ENCODE measurements around the gene NME2. TPM values are rescaled to one million over a fixed set of nuclear protein-coding genes. Genes with fewer than 3 reads are reported as not detected.

NME2 gene
- 673 and 883 TPM in 2 replicates for total RNA-seq

GRCh38 chr17:51166198-51166986 lies at the start of gene NME2:
TSS of gene NME2 (plus strand) at chr17:51166411. CDS start at chr17:51166831, 420 bp downstream.

DNA sequence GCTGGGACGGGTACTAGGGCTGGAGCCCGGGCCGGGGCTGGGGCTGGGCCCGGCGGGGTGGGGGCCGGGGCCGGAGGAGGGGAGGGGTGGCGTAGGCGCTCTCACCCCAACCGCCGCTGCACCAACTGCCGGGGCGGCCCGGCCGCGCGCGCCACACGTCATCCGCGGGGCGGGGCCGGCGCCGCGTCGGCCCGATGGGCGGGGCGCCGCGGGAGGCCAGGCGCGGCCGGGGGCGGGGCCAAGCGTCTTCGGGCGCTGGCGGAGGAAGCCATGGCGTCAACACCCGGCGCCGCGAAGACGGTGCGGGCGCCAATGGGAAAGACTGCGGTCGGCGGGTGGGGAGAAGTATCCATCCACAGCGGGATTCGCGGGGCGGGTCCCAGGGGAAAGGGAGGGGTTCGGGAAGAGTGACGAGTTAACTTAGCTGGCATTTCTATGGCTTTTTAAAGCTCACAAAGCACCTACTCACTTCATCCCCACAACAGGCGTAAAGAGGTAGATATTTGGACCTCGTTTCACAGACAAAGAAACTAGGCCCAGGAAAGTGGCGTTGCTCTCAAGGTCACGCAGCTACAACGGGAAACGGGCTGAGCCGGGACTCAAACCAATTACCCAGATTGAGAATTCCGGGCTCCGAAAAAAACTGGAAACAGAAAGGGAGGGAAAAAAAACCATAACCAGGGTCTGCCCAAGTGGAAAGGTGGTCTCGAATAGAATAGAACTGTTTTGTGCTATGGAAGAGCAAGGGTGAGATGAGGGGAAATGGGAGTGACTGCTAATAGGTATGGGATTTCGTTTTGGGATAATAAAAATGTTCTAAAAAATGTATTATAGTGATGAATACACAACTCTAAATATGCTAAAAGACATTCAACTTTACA lies 45.2 kb upstream of the NME2 start, which contains the start of gene SPAG9:
SPAG9 (minus strand) TSS at position 130 of the 881 bp plus-strand sequence. CDS start 212 bp downstream, outside the sequence.

GRCh38 chr17:51153210-51154072 lies 12.8 kb upstream of the NME2 start, which contains the start of gene NME1:
TSS of gene NME1 (plus strand) at chr17:51153559. CDS start at chr17:51155655, 2,096 bp downstream.

Other genes with a start within 250 kb of the NME2 start
- 32.3 and 43.4 TPM in 2 replicates for gene SPAG9, start 45.5 kb upstream of the NME2 start, total RNA-seq
- 55.4 and 236 TPM in 2 replicates for gene NME1, start 12.9 kb upstream of the NME2 start, total RNA-seq
- 2.7 and 14.5 TPM in 2 replicates for gene MBTD1, start 93.6 kb downstream of the NME2 start, total RNA-seq
- 23.2 and 41.2 TPM in 2 replicates for gene UTP18, start 94.1 kb downstream of the NME2 start, total RNA-seq